DMS153 treated with DMSO at 0.1 percent for 48 hours (cell line): Measurements from ENCODE around the gene FUCA2.
"Not testable (repeated sequence)": the region's sequence is repeated elsewhere in the genome, so short reads cannot be mapped to it uniquely, and the experiment has no call there.

ENCODE experiments used
- DNase-seq: peaks from one replicate; lab custom pipeline; 2025; ENCODE audit not compliant: unreplicated experiment; lab: John Stamatoyannopoulos, UW

The FUCA2 gene

GRCh38 chr6:143501851-143502250, 9.7 kb downstream of the FUCA2 start:
- DNase-seq = no peak

GRCh38 chr6:143498428-143498827, 13.1 kb downstream of the FUCA2 start:
- DNase-seq = no peak

GRCh38 chr6:143496974-143497373, 14.5 kb downstream of the FUCA2 start:
- no peak for DNase-seq

- no peak for DNase-seq
These were observed 20.7 kb downstream of the FUCA2 start for GRCh38 chr6:143490775-143491174.

- no peak for DNase-seq
These were observed 21.3 kb downstream of the FUCA2 start for GRCh38 chr6:143490244-143490643.

GRCh38 chr6:143486752-143487151, 24.8 kb downstream of the FUCA2 start:
- no peak for DNase-seq

- DNase-seq = no peak
These were observed 25.6 kb downstream of the FUCA2 start for GRCh38 chr6:143485967-143486366.

GRCh38 chr6:143482593-143482992, 28.9 kb downstream of the FUCA2 start:
- no peak for DNase-seq

GRCh38 chr6:143478479-143479062, 32.9 kb downstream of the FUCA2 start:
- DNase-seq = no peak

- no peak for DNase-seq
These were observed 35.0 kb downstream of the FUCA2 start for GRCh38 chr6:143476545-143476944.

- no peak for DNase-seq
These were observed 39.7 kb downstream of the FUCA2 start for GRCh38 chr6:143471822-143472221.

- not testable (repeated sequence) for DNase-seq
These were observed 42.7 kb downstream of the FUCA2 start for GRCh38 chr6:143468823-143469222.

GRCh38 chr6:143468026-143468425, 43.5 kb downstream of the FUCA2 start:
- no peak for DNase-seq

- no peak for DNase-seq
These were observed 46.0 kb downstream of the FUCA2 start for GRCh38 chr6:143465546-143465945.

- no peak for DNase-seq
These were observed 53.8 kb downstream of the FUCA2 start for GRCh38 chr6:143457563-143458359.

GRCh38 chr6:143451531-143451930, 60.0 kb downstream of the FUCA2 start:
- DNase-seq = no peak

GRCh38 chr6:143450453-143451371, 60.8 kb downstream of the FUCA2 start, which contains the start of the genes ADAT2 and PEX3:
ADAT2 (minus strand) TSS chr6:143450695; CDS start chr6:143450658, 37 bp downstream.
PEX3 (plus strand) TSS chr6:143450805; CDS start chr6:143451043, 238 bp downstream.
- peak; percentile 77 for DNase-seq

GRCh38 chr6:143449714-143450452, 61.6 kb downstream of the FUCA2 start:
- DNase-seq = no peak

GRCh38 chr6:143449082-143449713, 62.3 kb downstream of the FUCA2 start:
- DNase-seq = no peak

- DNase-seq = not testable (repeated sequence)
These were observed 63.7 kb downstream of the FUCA2 start for GRCh38 chr6:143447865-143448264.
